ENCODE measurements around the gene PSMD12. TPM values are rescaled to one million over a fixed set of nuclear protein-coding genes. Genes with fewer than 3 reads are reported as not detected.

The PSMD12 gene
- total and polyA plus RNA-seq, 9 of the 15 experiments (the other 6 are each of a cell fraction or from before 2014, with no cell fraction given): 36.6 to 150 (median 65.5) TPM

DNA sequence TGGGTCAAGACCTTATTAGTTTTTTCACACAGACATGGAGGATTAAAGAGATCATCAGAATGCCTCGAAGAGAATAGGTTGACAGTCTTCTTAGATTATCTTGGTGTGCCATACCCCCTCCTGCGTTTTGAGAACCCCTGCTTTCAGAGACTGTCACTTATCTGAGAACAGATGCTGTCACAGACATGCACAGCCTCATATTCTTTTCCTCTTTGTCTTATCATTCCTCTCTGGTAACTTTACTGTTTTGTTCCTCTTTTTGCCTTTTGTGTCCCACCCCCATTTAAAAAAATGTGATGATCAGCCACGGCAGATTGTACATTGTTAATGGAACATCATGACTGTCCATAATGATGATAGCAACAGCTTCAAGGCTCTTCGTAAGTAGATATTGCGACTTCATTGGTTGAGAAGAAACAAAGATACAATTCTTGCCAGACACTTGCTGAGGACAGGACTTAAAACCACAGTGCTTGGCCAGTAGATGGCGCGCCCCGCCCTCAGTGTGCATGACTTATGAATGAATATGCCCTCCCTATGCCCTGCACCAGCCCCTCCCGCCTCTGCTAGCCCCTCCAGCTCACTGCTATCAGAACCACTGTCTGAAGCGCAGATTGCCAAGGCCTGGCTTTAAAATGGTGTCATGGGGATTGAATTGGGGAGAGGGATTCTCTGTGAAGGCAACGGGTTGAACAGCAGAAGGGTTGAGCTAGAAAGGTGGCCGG lies 8.1 kb upstream of the PSMD12 start (continued):
- TF ChIP-seq CREB3 (tag; conservative IDR thresholded peaks at IDR 0.05; ENCODE audit: low read depth) (no peak), RBBP5 (IDR thresholded peaks at IDR 0.05; ENCODE audit: borderline replicate concordance, insufficient read depth, low read length, poor library complexity, severe bottlenecking) (no peak), SNAPC5 (CRISPR knock-in tag; IDR thresholded peaks at IDR 0.05) (no peak), GABPB2 (CRISPR knock-in tag; conservative IDR thresholded peaks at IDR 0.05) (no peak), ZBTB7A (IDR thresholded peaks at IDR 0.05; ENCODE audit: borderline replicate concordance, control insufficient read depth, low read depth, low read length) (peak; percentile 36; the same call in 1 of the 2 replicates), ZNF140 (CRISPR knock-in tag; IDR thresholded peaks at IDR 0.05) (no peak), CREM (IDR thresholded peaks at IDR 0.05; ENCODE audit: low read depth) (peak; percentile 68), ZNF143 (CRISPR knock-in tag; IDR thresholded peaks at IDR 0.05) (no peak), ZHX1 (conservative IDR thresholded peaks at IDR 0.05; ENCODE audit: low read length) (no peak), DACH1 (IDR thresholded peaks at IDR 0.05; ENCODE audit: partially characterized antibody) (no peak), CBFB (CRISPR knock-in tag; IDR thresholded peaks at IDR 0.05) (0 out of 2 replicates have a peak, but pooled peaks have one; percentile 39), NUFIP1 (IDR thresholded peaks at IDR 0.05; ENCODE audit: partially characterized antibody) (no peak), ZNF23 (CRISPR knock-in tag; IDR thresholded peaks at IDR 0.05) (no peak), TAF9B (IDR thresholded peaks at IDR 0.05; ENCODE audit: partially characterized antibody) (no peak), NBN (IDR thresholded peaks at IDR 0.05; ENCODE audit: low read depth) (peak; percentile 53; the same call in 1 of the 2 replicates), KLF1 (tag; IDR thresholded peaks at IDR 0.05) (no peak), BCOR (IDR thresholded peaks at IDR 0.05) (peak; percentile 82), RBFOX2 (IDR thresholded peaks at IDR 0.05; ENCODE audit: low read depth, low read length) (no peak), TGIF2 (CRISPR knock-in tag; IDR thresholded peaks at IDR 0.05) (no peak), STAT5B (CRISPR knock-in tag; IDR thresholded peaks at IDR 0.05) (no peak)
- TF ChIP-seq, protein P1, sequence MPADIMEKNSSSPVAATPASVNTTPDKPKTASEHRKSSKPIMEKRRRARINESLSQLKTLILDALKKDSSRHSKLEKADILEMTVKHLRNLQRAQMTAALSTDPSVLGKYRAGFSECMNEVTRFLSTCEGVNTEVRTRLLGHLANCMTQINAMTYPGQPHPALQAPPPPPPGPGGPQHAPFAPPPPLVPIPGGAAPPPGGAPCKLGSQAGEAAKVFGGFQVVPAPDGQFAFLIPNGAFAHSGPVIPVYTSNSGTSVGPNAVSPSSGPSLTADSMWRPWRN (IDR thresholded peaks at IDR 0.05; ENCODE audit: low read depth): 0 out of 2 replicates have a peak, but pooled peaks have one; percentile 48
- TF ChIP-seq, protein P2, sequence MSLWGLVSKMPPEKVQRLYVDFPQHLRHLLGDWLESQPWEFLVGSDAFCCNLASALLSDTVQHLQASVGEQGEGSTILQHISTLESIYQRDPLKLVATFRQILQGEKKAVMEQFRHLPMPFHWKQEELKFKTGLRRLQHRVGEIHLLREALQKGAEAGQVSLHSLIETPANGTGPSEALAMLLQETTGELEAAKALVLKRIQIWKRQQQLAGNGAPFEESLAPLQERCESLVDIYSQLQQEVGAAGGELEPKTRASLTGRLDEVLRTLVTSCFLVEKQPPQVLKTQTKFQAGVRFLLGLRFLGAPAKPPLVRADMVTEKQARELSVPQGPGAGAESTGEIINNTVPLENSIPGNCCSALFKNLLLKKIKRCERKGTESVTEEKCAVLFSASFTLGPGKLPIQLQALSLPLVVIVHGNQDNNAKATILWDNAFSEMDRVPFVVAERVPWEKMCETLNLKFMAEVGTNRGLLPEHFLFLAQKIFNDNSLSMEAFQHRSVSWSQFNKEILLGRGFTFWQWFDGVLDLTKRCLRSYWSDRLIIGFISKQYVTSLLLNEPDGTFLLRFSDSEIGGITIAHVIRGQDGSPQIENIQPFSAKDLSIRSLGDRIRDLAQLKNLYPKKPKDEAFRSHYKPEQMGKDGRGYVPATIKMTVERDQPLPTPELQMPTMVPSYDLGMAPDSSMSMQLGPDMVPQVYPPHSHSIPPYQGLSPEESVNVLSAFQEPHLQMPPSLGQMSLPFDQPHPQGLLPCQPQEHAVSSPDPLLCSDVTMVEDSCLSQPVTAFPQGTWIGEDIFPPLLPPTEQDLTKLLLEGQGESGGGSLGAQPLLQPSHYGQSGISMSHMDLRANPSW (CRISPR knock-in tag; IDR thresholded peaks at IDR 0.05): no peak

Measured in K562 (cell line).